A549 (cell line): ENCODE data around the gene TMEM42. TPM values are rescaled to one million over a fixed set of nuclear protein-coding genes. Genes with fewer than 3 reads are reported as not detected.

ENCODE experiments used
- ATAC-seq, 2 experiments: fragments of 200-7000 bp in 1 of 2; fragments of >200 bp in 1 of 2; cut with Nextera tagmentation in 1 of 2; cut with Tn5 transposase in 1 of 2; 3 replicates each; pipeline versions ENCODE4 v1.8.0 to v1.9.1; 2018 to 2020; ENCODE audit warnings: mild to moderate bottlenecking in 1 of 2, moderate library complexity in 1 of 2
- CTCF ChIA-PET: fragments of 300-600 bp; sonication (Branson Sonifier 250); formaldehyde crosslinking; extraction: SDS; loops from one replicate; lab custom pipeline; 2021; ENCODE audit warnings: antibody characterized with exemption, inconsistent platforms; lab: Yijun Ruan, JAX
- POLR2A ChIA-PET: fragments of 350-600 bp; formaldehyde crosslinking; extraction: SDS; loops from one replicate; lab custom pipeline; 2021; ENCODE audit warnings: antibody characterized with exemption, inconsistent platforms; lab: Yijun Ruan, JAX
- DNase-seq, 2 experiments: peaks; one replicate each; pipeline versions ENCODE4 v3.0.0 to v3.0.0-alpha.2; 2011 to 2016; ENCODE audit warnings: low read depth in 1 of 2, low spot score in 1 of 2
- FAIRE-seq: peaks from 2 replicates; lab custom pipeline; 2011; peaks lifted over from hg19 to GRCh38; lab: Jason Lieb, UNC
- H3K27ac ChIP-seq, 2 experiments: fragments of >200 bp; sonication (Bioruptor Twin); formaldehyde crosslinking; 3 replicates each; pipeline ENCODE4 v1.5.1; 2016 to 2017
- H3K4me1 ChIP-seq: fragments of >200 bp; sonication (Bioruptor Twin); formaldehyde crosslinking; 3 replicates; pipeline ENCODE4 v1.6.1; 2016
- H3K4me2 ChIP-seq: fragments of >200 bp; sonication (Bioruptor Twin); formaldehyde crosslinking; 3 replicates; pipeline ENCODE4 v1.6.1; 2016
- H3K4me3 ChIP-seq: fragments of >200 bp; sonication (Bioruptor Twin); formaldehyde crosslinking; 3 replicates; pipeline ENCODE4 v1.5.1; 2016
- H3K9me3 ChIP-seq: fragments of >200 bp; sonication (Bioruptor Twin); formaldehyde crosslinking; 3 replicates; pipeline ENCODE4 v1.6.1; 2016
- ATOH8 ChIP-seq: fragments of 250-450 bp; sonication (Bioruptor Pico); IDR thresholded peaks from 2 replicates; pipeline ENCODE4 v1.5.0; 2020; ENCODE audit warnings: low read depth, mild to moderate bottlenecking, moderate library complexity
- BHLHE40 ChIP-seq: IDR thresholded peaks from 2 replicates; pipeline ENCODE4 v1.6.1; 2012; ENCODE audit warnings: low read depth, low read length, inconsistent platforms
- CBX8 ChIP-seq: fragments of 200-600 bp; sonication (generic); IDR thresholded peaks from 2 replicates; pipeline ENCODE4 v1.6.1; 2016
- CEBPB ChIP-seq, 2 experiments: fragments of >200 bp in 1 of 2; sonication (Bioruptor Twin) in 1 of 2; formaldehyde crosslinking in 1 of 2; IDR thresholded peaks; 2 replicates each; pipeline ENCODE4 v1.6.1; 2012 to 2016
- CHD2 ChIP-seq: fragments of 150-350 bp; IDR thresholded peaks from 2 replicates; pipeline ENCODE4 v1.6.1; 2014; ENCODE audit warnings: low read length; ENCODE audit not compliant: partially characterized antibody
- ELK1 ChIP-seq: fragments of 150-350 bp; IDR thresholded peaks from 2 replicates; pipeline ENCODE4 v1.6.1; 2014; ENCODE audit warnings: low read depth, mild to moderate bottlenecking, low read length
- FOXS1 ChIP-seq: fragments of 250-450 bp; sonication (Bioruptor Pico); IDR thresholded peaks from 2 replicates; pipeline ENCODE4 v1.5.0; 2020; ENCODE audit warnings: mild to moderate bottlenecking, moderate library complexity
- HMGXB4 ChIP-seq: fragments of 250-450 bp; sonication (Bioruptor Pico); IDR thresholded peaks from 2 replicates; pipeline ENCODE4 v1.5.0; 2021; ENCODE audit warnings: mild to moderate bottlenecking, moderate library complexity, borderline replicate concordance
- HOXA7 ChIP-seq: fragments of 250-450 bp; sonication (Bioruptor Pico); IDR thresholded peaks from 2 replicates; pipeline ENCODE4 v1.5.0; 2020; ENCODE audit warnings: mild to moderate bottlenecking, moderate library complexity
- HOXB13 ChIP-seq: fragments of 250-450 bp; sonication (Bioruptor Pico); IDR thresholded peaks from 2 replicates; pipeline ENCODE4 v1.5.0; 2020; ENCODE audit warnings: low read depth, mild to moderate bottlenecking, moderate library complexity
- HOXB5 ChIP-seq: fragments of 250-450 bp; sonication (Bioruptor Pico); IDR thresholded peaks from 2 replicates; pipeline ENCODE4 v1.5.0; 2020; ENCODE audit warnings: mild to moderate bottlenecking, moderate library complexity
- JUN ChIP-seq, 2 experiments: fragments of >200 bp; sonication (Bioruptor Twin); formaldehyde crosslinking; IDR thresholded peaks; 2 replicates in 1 of 2; 3 replicates in 1 of 2; pipeline ENCODE4 v1.6.1; 2016 to 2017
- KDM5A ChIP-seq: fragments of 200-600 bp; sonication (generic); IDR thresholded peaks from 2 replicates; pipeline ENCODE4 v1.6.1; 2016; ENCODE audit warnings: antibody characterized with exemption, mild to moderate bottlenecking
- MAFK ChIP-seq: fragments of 450-650 bp; IDR thresholded peaks from 2 replicates; pipeline ENCODE4 v1.6.1; 2014; ENCODE audit not compliant: partially characterized antibody
- MAX ChIP-seq: IDR thresholded peaks from 2 replicates; pipeline ENCODE4 v1.6.1; 2012
- MAZ ChIP-seq: fragments of 150-350 bp; IDR thresholded peaks from 2 replicates; pipeline ENCODE4 v1.6.1; 2014; ENCODE audit warnings: antibody characterized with exemption, low read depth, low read length, borderline replicate concordance
- NFE2L2 ChIP-seq: fragments of 150-350 bp; conservative IDR thresholded peaks from 2 replicates; pipeline ENCODE4 v1.6.1; 2014; ENCODE audit warnings: low read length
- NR3C1 ChIP-seq: fragments of >200 bp; sonication (Bioruptor Twin); formaldehyde crosslinking; IDR thresholded peaks from 3 replicates; pipeline ENCODE4 v1.6.1; 2017
- PBX3 ChIP-seq: IDR thresholded peaks from 2 replicates; pipeline ENCODE4 v1.6.1; 2012
- PHF8 ChIP-seq: fragments of 200-600 bp; sonication (generic); IDR thresholded peaks from 2 replicates; pipeline ENCODE4 v1.6.1; 2016; ENCODE audit warnings: low read depth, mild to moderate bottlenecking, antibody characterized with exemption, moderate library complexity, borderline replicate concordance
- RCOR1 ChIP-seq: fragments of 150-350 bp; IDR thresholded peaks from 2 replicates; pipeline ENCODE4 v1.6.1; 2014; ENCODE audit warnings: antibody characterized with exemption, low read length, low read depth
- REST ChIP-seq: fragments of 200-600 bp; sonication (generic); IDR thresholded peaks from 2 replicates; pipeline ENCODE4 v1.6.1; 2016; ENCODE audit warnings: antibody characterized with exemption, mild to moderate bottlenecking, moderate library complexity
- RFX5 ChIP-seq: fragments of 450-650 bp; IDR thresholded peaks from 2 replicates; pipeline ENCODE4 v1.7.1; 2014; ENCODE audit warnings: antibody characterized with exemption, mild to moderate bottlenecking, moderate library complexity
- RNF2 ChIP-seq: fragments of 200-600 bp; sonication (generic); IDR thresholded peaks from 2 replicates; pipeline ENCODE4 v1.6.1; 2016; ENCODE audit warnings: low read depth, mild to moderate bottlenecking, antibody characterized with exemption, moderate library complexity, borderline replicate concordance
- SREBF2 ChIP-seq: fragments of 450-650 bp; IDR thresholded peaks from 2 replicates; pipeline ENCODE4 v1.6.1; 2014; ENCODE audit warnings: mild to moderate bottlenecking, moderate library complexity
- TFCP2L1 ChIP-seq: fragments of 250-450 bp; sonication (Bioruptor Pico); IDR thresholded peaks from 2 replicates; pipeline ENCODE4 v1.5.0; 2021; ENCODE audit warnings: mild to moderate bottlenecking
- TP53 ChIP-seq: fragments of 250-450 bp; sonication (Bioruptor Pico); IDR thresholded peaks from 2 replicates; pipeline ENCODE4 v1.5.0; 2021; ENCODE audit warnings: mild to moderate bottlenecking, moderate library complexity
- ZC3H11A ChIP-seq: fragments of 450-650 bp; IDR thresholded peaks from 2 replicates; pipeline ENCODE4 v1.6.1; 2014; ENCODE audit warnings: antibody characterized with exemption, mild to moderate bottlenecking
- WGBS: methylation state at CpG from one replicate; pipeline ENCODE4 v1.1.6; 2017; ENCODE audit errors: missing lambda C conversion rate; 5-methylcytosine and 5-hydroxymethylcytosine counted together
- polyA plus RNA-seq, 4 experiments: library from polyadenylated mRNA; depleted of rRNA in 3 of 4; stranded (reverse); fragments of >200 nt; fragmentation: RNase III in 1 of 4; extraction: RNeasy Plus Mini Kit Qiagen cat#74134 plus additional on column Dnase treatment in 1 of 4; gene quantifications; 2 replicates in 3 of 4; 3 replicates in 1 of 4; pipeline ENCODE4 v1.2.3, GENCODE V29; 2011 to 2017

TMEM42 gene
- polyA plus RNA-seq, 2 of the 4 experiments (the other 2 are of a cell fraction) = 10.0 to 18.0 TPM

- ChIA-PET POLR2A (no interaction called here), CTCF (interaction anchor here (0.7 kb wide), 1 partner anchor 18 kb away, joined by 4 read pairs; no protein-coding TSS in a partner anchor)
- FAIRE-seq (no peak), ATAC-seq (no peak), DNase-seq (no peak)
- no peak overlapping the region for H3K4me2 ChIP-seq
- TF ChIP-seq MAFK (no peak), NR3C1 (no peak), HOXB13 (CRISPR knock-in tag) (no peak), RNF2 (no peak), CBX8 (no peak), FOXS1 (CRISPR knock-in tag) (no peak)
- H3K4me1 ChIP-seq = no peaks in the 10 kb centered on the region
- 90% methylated on average over 2 of the region's 2 CpGs for WGBS
- H3K4me3 ChIP-seq = no peak overlapping the region
- no peak overlapping the region for H3K27ac ChIP-seq
- no peaks in the 10 kb centered on the region for H3K9me3 ChIP-seq
These were observed 28.7 kb upstream of the TMEM42 start for GRCh38 chr3:44832965-44833364.

- Histone ChIP-seq H3K9me3 (no peaks in the 10 kb centered on the region), H3K27ac (no peak overlapping the region)
- TF ChIP-seq SREBF2 (no peak), CEBPB (IDR thresholded peaks at IDR 0.05) (no peak), ELK1 (no peak), JUN (IDR thresholded peaks at IDR 0.05) (no peak), HMGXB4 (CRISPR knock-in tag) (no peak), PBX3 (no peak)
- TF ChIP-seq, all 56 proteins: peak for 0
- ChIA-PET POLR2A (no interaction called here), CTCF (interaction anchor here (0.7 kb wide), 1 partner anchor 18 kb away, joined by 4 read pairs; no protein-coding TSS in a partner anchor)
- 89% methylated on average over 7 of the region's 7 CpGs for WGBS
- Histone ChIP-seq H3K4me1 (no peaks in the 10 kb centered on the region), H3K4me3 (no peak overlapping the region), H3K4me2 (no peak overlapping the region)
- no peak for DNase-seq
- ATAC-seq = no peak
- no peak for FAIRE-seq
These were observed 28.3 kb upstream of the TMEM42 start for GRCh38 chr3:44833394-44833793.

- CTCF ChIA-PET = no interaction called here
- POLR2A ChIA-PET = no interaction called here
- Histone ChIP-seq H3K4me3 (no peak overlapping the region), H3K4me2 (no peak overlapping the region), H3K27ac (no peak overlapping the region), H3K4me1 (no peaks in the 10 kb centered on the region), H3K9me3 (no peaks in the 10 kb centered on the region)
- 94% methylated on average over 3 of the region's 3 CpGs for WGBS
- DNase-seq (no peak), ATAC-seq (no peak), FAIRE-seq (no peak)
- no peak for TF ChIP-seq CBX8
- TF ChIP-seq MAZ = no peak
- TF ChIP-seq HOXB13 (CRISPR knock-in tag) = no peak
- no peak for TF ChIP-seq BHLHE40
- TF ChIP-seq HOXA7 (CRISPR knock-in tag) = no peak
- TF ChIP-seq RFX5 = no peak
- TF ChIP-seq NFE2L2 = no peak
- TF ChIP-seq TP53 (CRISPR knock-in tag) = no peak
- no peak for TF ChIP-seq TFCP2L1
- no peak for TF ChIP-seq PHF8
- no peak for TF ChIP-seq MAX
- TF ChIP-seq HOXB5 (CRISPR knock-in tag) = no peak
- no peak for TF ChIP-seq KDM5A
- no peak for TF ChIP-seq RCOR1
- TF ChIP-seq ZC3H11A = no peak
- no peak for TF ChIP-seq REST
- no peak for TF ChIP-seq CHD2
- no peak for TF ChIP-seq ATOH8 (CRISPR knock-in tag)
These were observed 26.0 kb upstream of the TMEM42 start for GRCh38 chr3:44835684-44836083.
